ENCODE data around the gene CD2BP2. TPM values are rescaled to one million over a fixed set of nuclear protein-coding genes. Genes with fewer than 3 reads are reported as not detected.

The CD2BP2 gene
- total and polyA plus RNA-seq, 4 donors = 10.0 to 15.4 (median 11.7) TPM

GRCh38 chr16:30351001-30351441, 4.1 kb downstream of the CD2BP2 start:
- Histone ChIP-seq H3K4me3 (ENCODE audit: low read depth in 1 of 3, low read length in 3 of 3) (no peak overlapping the region), H3K27me3 (ENCODE audit: control insufficient read depth in 4 of 4, insufficient read depth in 4 of 4, low read length in 3 of 4) (no peaks in the 10 kb centered on the region), H3K9me3 (ENCODE audit: control insufficient read depth in 4 of 4, low read length in 3 of 4) (no peaks in the 10 kb centered on the region), H3K4me1 (ENCODE audit: control insufficient read depth in 4 of 4, insufficient read depth in 4 of 4, low read length in 3 of 4) (peaks cover 12 to 45% (median 33%) of the 10 kb centered on the region in 4 donors), H3K9ac (ENCODE audit: low read depth in 1 of 2, low read length in 2 of 2) (no peak overlapping the region), H3K27ac (ENCODE audit: low read depth in 1 of 2, low read length in 2 of 2) (no peak overlapping the region), H3K36me3 (ENCODE audit: control insufficient read depth in 4 of 4, insufficient read depth in 3 of 4, low read depth in 1 of 4, low read length in 3 of 4) (peaks cover 0 to 15% (median 11%) of the 10 kb centered on the region in 4 donors)
- no peak for TF ChIP-seq RXRA (IDR thresholded peaks at IDR 0.05)
- TF ChIP-seq YY1 (IDR thresholded peaks at IDR 0.05) = no peak
- no peak for TF ChIP-seq HNF4G (IDR thresholded peaks at IDR 0.05)
- TF ChIP-seq FOXA2 (IDR thresholded peaks at IDR 0.05) = no peak
- no peak for TF ChIP-seq REST (IDR thresholded peaks at IDR 0.05)
- no peak for TF ChIP-seq ATF3 (IDR thresholded peaks at IDR 0.05)
- no peak for TF ChIP-seq JUND (IDR thresholded peaks at IDR 0.05)
- no peak for TF ChIP-seq TAF1 (conservative IDR thresholded peaks at IDR 0.05)
- no peak for TF ChIP-seq NR2F2 (IDR thresholded peaks at IDR 0.05)
- TF ChIP-seq MAX (IDR thresholded peaks at IDR 0.05) = no peak
- no peak for TF ChIP-seq ZBTB33 (IDR thresholded peaks at IDR 0.05)
- TF ChIP-seq EGR1 (IDR thresholded peaks at IDR 0.05; ENCODE audit: low read depth in 2 of 2) = no peak
- no peak for TF ChIP-seq CTCF (IDR thresholded peaks at IDR 0.05; ENCODE audit: low read depth, low read length, missing input control)
- no peak for TF ChIP-seq SP1 (IDR thresholded peaks at IDR 0.05)
- no peak for TF ChIP-seq FOXA1 (IDR thresholded peaks at IDR 0.05)
- TF ChIP-seq GABPA (IDR thresholded peaks at IDR 0.05 in 1 of 2, conservative IDR thresholded peaks at IDR 0.05 in 1 of 2) = no peak
- whole genome bisulfite sequencing = 94% methylated on average over 15 of the region's 15 CpGs
- no peak for DNase-seq (ENCODE audit: low spot score)

Measured in liver (tissue), 9 donors.